Endothelial cell (in vitro differentiated cells): Measurements from ENCODE around the gene GGPS1. TPM values are rescaled to one million over a fixed set of nuclear protein-coding genes. Genes with fewer than 3 reads are reported as not detected.

Experiments
- DNase-seq: peaks from one replicate; pipeline ENCODE4 v3.0.0; 2021; ENCODE audit warnings: low spot score
- H3K27ac Mint-ChIP-seq: one replicate; pipeline ENCODE4 v1.8.0; 2021; ENCODE audit warnings: mixed read lengths, inconsistent platforms; ENCODE audit not compliant: unreplicated experiment
- H3K27me3 Mint-ChIP-seq: one replicate; pipeline ENCODE4 v1.8.0; 2021; ENCODE audit warnings: mild to moderate bottlenecking, moderate library complexity, mixed read lengths, inconsistent platforms; ENCODE audit not compliant: unreplicated experiment
- H3K36me3 Mint-ChIP-seq: one replicate; pipeline ENCODE4 v1.8.0; 2021; ENCODE audit warnings: mild to moderate bottlenecking, low read depth, mixed read lengths, inconsistent platforms; ENCODE audit not compliant: unreplicated experiment
- H3K4me1 Mint-ChIP-seq: one replicate; pipeline ENCODE4 v1.8.0; 2021; ENCODE audit warnings: mild to moderate bottlenecking, mixed read lengths, inconsistent platforms; ENCODE audit not compliant: unreplicated experiment
- H3K4me3 Mint-ChIP-seq: one replicate; pipeline ENCODE4 v1.8.0; 2021; ENCODE audit warnings: mild to moderate bottlenecking, mixed read lengths, inconsistent platforms; ENCODE audit not compliant: unreplicated experiment
- H3K9me3 Mint-ChIP-seq: one replicate; pipeline ENCODE4 v1.8.0; 2021; ENCODE audit warnings: mixed read lengths, inconsistent platforms; ENCODE audit not compliant: unreplicated experiment
- total RNA-seq: library from RNA; stranded (reverse); fragmentation: NEBNext Ultra II Directional; extraction: Animal tissue kit (Norgen Biotek cat#: 25700); gene quantifications from one replicate; pipeline ENCODE4 v1.2.1, GENCODE V29; 2021; ENCODE audit not compliant: unreplicated experiment
- TF ChIP-seq, protein P1 (sequence below): fragments of 200-600 bp; sonication (generic); IDR thresholded peaks from one replicate; pipeline ENCODE4 v1.5.0; 2021; ENCODE audit warnings: antibody characterized with exemption; ENCODE audit not compliant: unreplicated experiment

Gene GGPS1
- total RNA-seq, 1 donor from 2014 or later, result 40.4 TPM

- TF ChIP-seq, protein P1, sequence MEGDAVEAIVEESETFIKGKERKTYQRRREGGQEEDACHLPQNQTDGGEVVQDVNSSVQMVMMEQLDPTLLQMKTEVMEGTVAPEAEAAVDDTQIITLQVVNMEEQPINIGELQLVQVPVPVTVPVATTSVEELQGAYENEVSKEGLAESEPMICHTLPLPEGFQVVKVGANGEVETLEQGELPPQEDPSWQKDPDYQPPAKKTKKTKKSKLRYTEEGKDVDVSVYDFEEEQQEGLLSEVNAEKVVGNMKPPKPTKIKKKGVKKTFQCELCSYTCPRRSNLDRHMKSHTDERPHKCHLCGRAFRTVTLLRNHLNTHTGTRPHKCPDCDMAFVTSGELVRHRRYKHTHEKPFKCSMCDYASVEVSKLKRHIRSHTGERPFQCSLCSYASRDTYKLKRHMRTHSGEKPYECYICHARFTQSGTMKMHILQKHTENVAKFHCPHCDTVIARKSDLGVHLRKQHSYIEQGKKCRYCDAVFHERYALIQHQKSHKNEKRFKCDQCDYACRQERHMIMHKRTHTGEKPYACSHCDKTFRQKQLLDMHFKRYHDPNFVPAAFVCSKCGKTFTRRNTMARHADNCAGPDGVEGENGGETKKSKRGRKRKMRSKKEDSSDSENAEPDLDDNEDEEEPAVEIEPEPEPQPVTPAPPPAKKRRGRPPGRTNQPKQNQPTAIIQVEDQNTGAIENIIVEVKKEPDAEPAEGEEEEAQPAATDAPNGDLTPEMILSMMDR, result no peak
- Mint-ChIP-seq H3K27me3 (peaks cover 12% of the 10 kb centered on the region), H3K27ac (peak within 1 kb of the TSS; percentile 98), H3K4me1 (peaks cover 31% of the 10 kb centered on the region), H3K9me3 (no peaks in the 10 kb centered on the region), H3K36me3 (peaks cover 6% of the 10 kb centered on the region), H3K4me3 (peak within 1 kb of the TSS; percentile 99)
- no peak for DNase-seq
These were observed 655 bp upstream of the GGPS1 start, which contains the start of gene ARID4B for GRCh38 chr1:235327559-235328270. TSS of gene ARID4B (minus strand) at chr1:235328179. CDS start at chr1:235326919, 1,260 bp downstream.

DNA sequence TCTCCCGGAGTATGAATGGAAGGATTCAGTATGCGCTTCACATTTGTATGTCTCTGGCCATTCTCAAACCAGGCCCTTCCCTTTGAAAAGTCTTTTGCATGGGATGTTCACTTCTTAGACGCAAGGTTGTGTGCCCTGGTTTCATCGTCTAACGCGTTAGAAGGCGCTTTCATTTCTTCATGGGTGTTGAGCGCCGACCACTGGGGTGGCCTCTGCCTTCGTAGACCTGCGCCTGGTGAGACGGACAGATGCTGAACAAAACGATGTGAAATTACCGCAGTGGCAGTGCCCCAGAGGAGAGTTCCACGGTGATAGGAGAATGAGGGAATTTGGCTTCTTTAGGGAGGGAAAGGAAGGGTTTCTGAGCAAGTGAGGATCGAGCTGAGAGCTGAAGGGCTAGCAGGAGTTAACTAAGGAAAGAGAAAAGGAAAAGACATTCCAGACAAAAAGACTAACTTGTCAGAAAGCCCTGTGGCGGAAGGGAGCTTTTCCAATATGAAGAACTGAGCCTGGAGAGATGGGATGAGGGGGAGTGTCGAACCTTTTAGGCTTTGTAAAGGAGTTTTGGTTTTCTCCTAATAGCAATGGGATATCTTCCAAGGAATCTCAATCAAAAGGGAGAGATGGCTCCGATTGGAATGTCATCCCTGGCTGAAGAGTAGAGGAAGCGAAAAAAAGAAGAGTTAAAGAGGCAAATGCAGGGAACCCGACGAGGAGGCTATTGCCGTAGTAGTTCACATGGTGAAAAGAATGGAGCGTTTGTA, 951 bp downstream of the GGPS1 start:
- TF ChIP-seq, protein P1, result no peak
- peak; percentile 28 for DNase-seq

DNA sequence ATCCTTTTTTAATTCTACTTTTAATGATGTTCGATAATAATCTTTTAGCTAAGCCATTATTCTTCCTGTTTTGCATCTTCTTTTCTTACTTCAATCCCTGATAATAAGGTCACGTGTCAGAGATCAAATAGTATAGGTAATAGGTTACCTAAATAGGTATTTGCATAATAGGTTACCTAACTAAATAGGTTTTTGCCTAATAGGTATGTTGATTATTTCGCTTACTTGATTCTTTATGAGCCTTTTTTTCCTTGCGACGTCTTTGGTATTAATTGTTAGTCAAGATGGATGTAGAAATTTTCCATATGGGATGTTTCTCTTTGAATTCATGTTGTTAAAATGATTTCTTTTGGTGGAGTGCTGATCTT, 2.5 kb downstream of the GGPS1 start:
- TF ChIP-seq, protein P1, result no peak
- peak overlapping the region; percentile 62 for H3K27ac Mint-ChIP-seq
- H3K4me3 Mint-ChIP-seq, result no peak overlapping the region
- H3K27me3 Mint-ChIP-seq, result peaks cover 9% of the 10 kb centered on the region
- peaks cover 6% of the 10 kb centered on the region for H3K36me3 Mint-ChIP-seq
- H3K9me3 Mint-ChIP-seq, result no peaks in the 10 kb centered on the region
- peaks cover 25% of the 10 kb centered on the region for H3K4me1 Mint-ChIP-seq
- DNase-seq, result no peak

More for the DNA sequence above, 951 bp downstream of the GGPS1 start:
- peaks cover 10% of the 10 kb centered on the region for H3K27me3 Mint-ChIP-seq
- peaks cover 31% of the 10 kb centered on the region for H3K4me1 Mint-ChIP-seq
- H3K9me3 Mint-ChIP-seq, result no peaks in the 10 kb centered on the region
- H3K4me3 Mint-ChIP-seq, result no peak overlapping the region
- no peak overlapping the region for H3K27ac Mint-ChIP-seq
- peaks cover 6% of the 10 kb centered on the region for H3K36me3 Mint-ChIP-seq

DNA sequence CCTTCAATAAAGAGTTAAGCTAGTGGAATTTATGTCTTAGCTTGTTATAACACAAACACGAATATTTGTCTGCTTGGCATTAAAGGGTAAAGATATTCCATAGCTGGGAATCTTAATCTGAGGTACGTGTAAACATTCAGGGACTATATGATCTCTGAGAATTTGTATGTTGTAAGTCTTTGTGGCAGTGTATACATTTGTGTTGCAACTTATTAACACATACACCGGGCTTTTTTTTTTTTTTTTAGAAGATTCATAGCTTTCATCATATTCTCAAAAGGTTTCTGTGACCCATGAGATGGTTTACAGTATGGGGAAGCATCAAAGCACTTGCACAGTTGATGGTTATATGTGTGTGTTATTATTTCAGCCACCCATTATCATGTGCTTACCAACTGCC, 3.0 kb downstream of the GGPS1 start:
- no peak for DNase-seq
- H3K27ac Mint-ChIP-seq, result peak overlapping the region; percentile 62
- H3K36me3 Mint-ChIP-seq, result peaks cover 6% of the 10 kb centered on the region
- peaks cover 21% of the 10 kb centered on the region for H3K4me1 Mint-ChIP-seq
- H3K9me3 Mint-ChIP-seq, result no peaks in the 10 kb centered on the region
- no peak overlapping the region for H3K4me3 Mint-ChIP-seq
- TF ChIP-seq, protein P1, result no peak
- H3K27me3 Mint-ChIP-seq, result peaks cover 6% of the 10 kb centered on the region

DNA sequence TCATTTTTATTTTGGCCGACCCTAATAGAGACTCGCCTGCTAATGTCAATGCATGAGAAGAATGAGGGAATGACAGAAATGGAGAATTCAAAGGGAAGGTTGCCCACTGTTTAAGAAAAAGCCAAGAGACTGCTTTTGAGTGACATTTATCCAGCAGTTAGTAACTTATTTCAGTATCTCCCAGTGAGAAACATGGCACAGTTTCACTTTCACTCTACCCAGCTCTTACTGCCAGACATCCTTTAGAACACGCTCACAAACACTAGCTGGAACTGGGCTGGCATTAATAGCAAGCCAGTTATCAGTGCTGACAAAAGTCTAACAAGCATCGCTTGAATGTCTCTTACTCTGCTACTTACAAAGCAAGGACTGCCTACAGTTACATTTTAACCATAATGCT, 8.5 kb downstream of the GGPS1 start:
- Mint-ChIP-seq H3K36me3 (peaks cover 4% of the 10 kb centered on the region), H3K27me3 (no peaks in the 10 kb centered on the region), H3K4me3 (no peak overlapping the region), H3K9me3 (no peaks in the 10 kb centered on the region), H3K4me1 (peaks cover 2% of the 10 kb centered on the region), H3K27ac (no peak overlapping the region)
- DNase-seq, result no peak
- TF ChIP-seq, protein P1, result no peak
